ENCODE data around the gene PRKG1. TPM values are rescaled to one million over a fixed set of nuclear protein-coding genes. Genes with fewer than 3 reads are reported as not detected.

PRKG1 gene
- total and polyA plus RNA-seq, 7 experiments from 2014 or later = 0.19 TPM; not detected in 6

DNA sequence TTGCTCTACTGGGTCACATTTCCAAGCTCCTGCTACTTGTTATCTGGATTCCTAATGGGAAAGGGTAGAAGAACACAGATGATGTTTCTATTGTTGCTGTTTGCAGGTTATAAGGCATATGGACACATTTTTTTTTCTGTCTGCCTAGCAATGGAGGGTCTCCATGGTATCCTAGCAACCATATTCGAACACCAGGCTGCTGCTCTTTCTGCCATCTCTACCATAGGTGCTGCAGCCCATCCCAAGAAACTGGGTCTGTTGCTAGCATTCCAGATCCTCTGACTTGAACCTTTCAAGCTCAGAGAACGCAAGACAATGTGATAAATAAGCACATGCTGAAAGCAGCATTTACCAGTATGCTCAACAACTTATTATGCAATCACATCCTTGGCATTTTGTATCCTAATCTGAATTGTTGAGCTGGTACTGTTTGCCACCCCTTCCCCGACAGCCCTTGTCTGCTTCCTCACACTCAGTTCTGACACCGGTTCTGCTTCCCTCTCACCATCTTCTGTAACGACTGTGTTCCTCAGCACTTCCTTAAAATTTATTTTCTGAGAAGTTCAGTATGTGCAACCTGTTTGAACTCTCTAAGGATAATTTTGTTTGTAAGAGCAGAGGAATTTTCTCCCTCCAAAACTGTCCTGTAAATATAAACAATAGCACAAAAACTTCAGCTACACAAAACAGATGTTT is 6.2 kb downstream of the PRKG1 start:
- H3K27ac Mint-ChIP-seq = no peak overlapping the region
- H3K4me1 Mint-ChIP-seq = peaks cover 0 to 1% (median 0%) of the 10 kb centered on the region in 7 donors
- peaks cover 18 to 34% (median 27%) of the 10 kb centered on the region in 5 donors for H3K27me3 Mint-ChIP-seq
- intact Hi-C loops (cut with micrococcal nuclease) = no loop called here
- ATAC-seq (no peak), DNase-seq (no peak)
- H3K4me3 Mint-ChIP-seq = no peak overlapping the region
- H3K4me3 ChIP-seq (ENCODE audit: low read length) = no peak overlapping the region
- no peaks in the 10 kb centered on the region for H3K4me1 ChIP-seq (ENCODE audit: control insufficient read depth in 2 of 2, insufficient read depth in 2 of 2, low read length in 2 of 2)
- no peak overlapping the region for H3K27ac ChIP-seq (ENCODE audit: low read depth, low read length)
- ChIA-PET POLR2A (no interaction called here), CTCF (no interaction called here)
- peaks cover 0 to under 1% (median 0%) of the 10 kb centered on the region in 5 donors for H3K36me3 Mint-ChIP-seq
- peaks cover 0 to 4% of the 10 kb centered on the region in 2 donors for H3K27me3 ChIP-seq (ENCODE audit: control insufficient read depth in 2 of 2, insufficient read depth in 2 of 2, low read length in 2 of 2)
- H3K9me3 ChIP-seq (ENCODE audit: control insufficient read depth in 2 of 3, low read length in 3 of 3) = no peaks in the 10 kb centered on the region
- H3K36me3 ChIP-seq (ENCODE audit: control insufficient read depth in 2 of 3, insufficient read depth in 3 of 3, low read length in 3 of 3) = no peaks in the 10 kb centered on the region
- peaks cover 0 to 2% (median 0%) of the 10 kb centered on the region in 11 donors for H3K9me3 Mint-ChIP-seq

DNA sequence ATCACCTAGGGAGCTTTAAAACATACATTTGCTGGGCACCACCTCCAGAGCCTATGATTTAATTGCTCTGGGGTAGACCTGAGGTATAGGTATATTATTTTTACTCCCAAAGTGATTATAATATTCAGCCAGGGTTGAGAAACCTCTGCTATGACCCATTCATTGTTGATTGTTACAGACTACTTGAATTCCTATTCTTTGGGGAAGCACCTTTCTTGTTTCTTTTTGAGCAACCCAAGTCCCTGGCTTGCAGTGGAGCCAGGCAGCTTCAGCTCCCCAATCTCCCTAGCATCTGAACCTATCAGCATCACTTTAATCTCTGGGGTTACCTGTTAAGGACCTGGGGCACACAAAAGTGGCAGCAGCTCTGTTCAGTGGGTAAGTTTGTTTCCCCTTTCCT is 8.6 kb downstream of the PRKG1 start:
- Histone ChIP-seq H3K27me3 (ENCODE audit: control insufficient read depth in 2 of 2, insufficient read depth in 2 of 2, low read length in 2 of 2) (no peaks in the 10 kb centered on the region), H3K4me3 (ENCODE audit: low read length) (no peak overlapping the region), H3K9me3 (ENCODE audit: control insufficient read depth in 2 of 3, low read length in 3 of 3) (no peaks in the 10 kb centered on the region), H3K27ac (ENCODE audit: low read depth, low read length) (no peak overlapping the region), H3K4me1 (ENCODE audit: control insufficient read depth in 2 of 2, insufficient read depth in 2 of 2, low read length in 2 of 2) (no peaks in the 10 kb centered on the region), H3K36me3 (ENCODE audit: control insufficient read depth in 2 of 3, insufficient read depth in 3 of 3, low read length in 3 of 3) (no peaks in the 10 kb centered on the region)
- Mint-ChIP-seq H3K27me3 (peaks cover 4 to 22% (median 11%) of the 10 kb centered on the region in 5 donors), H3K27ac (no peak overlapping the region), H3K4me1 (no peaks in the 10 kb centered on the region), H3K36me3 (no peaks in the 10 kb centered on the region), H3K4me3 (no peak overlapping the region), H3K9me3 (peaks cover 0 to 2% (median 0%) of the 10 kb centered on the region in 11 donors)
- ChIA-PET CTCF (no interaction called here), POLR2A (no interaction called here)
- ATAC-seq (no peak), DNase-seq (no peak)
- intact Hi-C loops (cut with micrococcal nuclease) = no loop called here

DNA sequence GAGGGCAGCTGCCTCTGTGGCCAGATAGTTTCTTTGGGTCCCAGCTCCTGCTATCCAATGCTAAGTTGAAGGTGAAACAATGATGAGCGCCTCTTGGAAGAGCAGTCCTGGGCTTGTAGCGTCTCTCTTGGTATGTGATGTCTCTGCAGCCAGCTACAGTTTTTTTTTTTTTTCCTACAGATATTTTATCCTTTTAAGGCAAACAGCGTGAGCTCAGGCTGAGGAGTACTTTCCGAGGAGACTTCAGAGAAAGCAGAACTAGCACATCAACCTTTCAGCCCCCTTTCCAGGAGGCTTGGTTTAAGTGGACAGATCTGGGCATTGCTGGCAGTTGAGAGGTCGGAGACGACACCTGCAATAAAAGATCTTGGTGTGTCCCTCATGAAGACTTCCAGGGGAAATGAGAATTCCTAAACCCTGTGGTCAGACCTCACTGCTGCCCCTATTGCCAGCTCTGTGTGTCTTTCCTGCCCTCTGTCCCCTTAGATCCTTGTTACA is 9.1 kb downstream of the PRKG1 start:
- Histone ChIP-seq H3K27me3 (ENCODE audit: control insufficient read depth in 2 of 2, insufficient read depth in 2 of 2, low read length in 2 of 2) (no peaks in the 10 kb centered on the region), H3K27ac (ENCODE audit: low read depth, low read length) (no peak overlapping the region), H3K9me3 (ENCODE audit: control insufficient read depth in 2 of 3, low read length in 3 of 3) (no peaks in the 10 kb centered on the region), H3K4me1 (ENCODE audit: control insufficient read depth in 2 of 2, insufficient read depth in 2 of 2, low read length in 2 of 2) (no peaks in the 10 kb centered on the region), H3K4me3 (ENCODE audit: low read length) (no peak overlapping the region), H3K36me3 (ENCODE audit: control insufficient read depth in 2 of 3, insufficient read depth in 3 of 3, low read length in 3 of 3) (no peaks in the 10 kb centered on the region)
- Mint-ChIP-seq H3K27me3 (peaks cover 2 to 22% (median 10%) of the 10 kb centered on the region in 5 donors), H3K4me3 (no peak overlapping the region), H3K9me3 (peaks cover 0 to 2% (median 0%) of the 10 kb centered on the region in 11 donors), H3K27ac (no peak overlapping the region), H3K4me1 (no peaks in the 10 kb centered on the region), H3K36me3 (no peaks in the 10 kb centered on the region)
- intact Hi-C loops (cut with micrococcal nuclease) = no loop called here
- ATAC-seq = no peak
- ChIA-PET CTCF (no interaction called here), POLR2A (no interaction called here)
- DNase-seq = no peak

DNA sequence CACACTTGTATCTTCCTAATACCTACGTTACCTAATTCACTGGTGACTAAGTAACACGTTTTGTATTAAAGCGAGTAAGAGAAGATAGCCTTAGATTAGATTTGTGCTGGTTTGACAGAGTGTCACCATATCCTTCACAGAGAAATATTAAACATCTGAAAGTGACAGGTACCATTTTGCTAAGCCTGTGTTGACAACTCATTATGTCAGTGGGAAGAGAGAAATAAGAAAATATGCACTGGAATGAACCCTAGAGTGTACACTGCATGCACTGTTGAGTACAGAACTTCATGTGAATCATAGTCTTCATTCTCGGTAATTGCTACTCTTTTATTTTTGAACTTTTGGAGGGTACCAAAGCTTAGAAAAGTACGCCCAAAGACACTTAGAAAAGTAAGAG is 10.9 kb downstream of the PRKG1 start:
- DNase-seq = no peak
- Histone ChIP-seq H3K9me3 (ENCODE audit: control insufficient read depth in 2 of 3, low read length in 3 of 3) (no peaks in the 10 kb centered on the region), H3K36me3 (ENCODE audit: control insufficient read depth in 2 of 3, insufficient read depth in 3 of 3, low read length in 3 of 3) (no peaks in the 10 kb centered on the region), H3K27ac (ENCODE audit: low read depth, low read length) (no peak overlapping the region), H3K27me3 (ENCODE audit: control insufficient read depth in 2 of 2, insufficient read depth in 2 of 2, low read length in 2 of 2) (no peaks in the 10 kb centered on the region), H3K4me1 (ENCODE audit: control insufficient read depth in 2 of 2, insufficient read depth in 2 of 2, low read length in 2 of 2) (no peaks in the 10 kb centered on the region), H3K4me3 (ENCODE audit: low read length) (no peak overlapping the region)
- no peak overlapping the region for H3K4me3 Mint-ChIP-seq
- H3K4me1 Mint-ChIP-seq = no peaks in the 10 kb centered on the region
- no peak overlapping the region for H3K27ac Mint-ChIP-seq
- no peaks in the 10 kb centered on the region for H3K36me3 Mint-ChIP-seq
- ChIA-PET CTCF (no interaction called here), POLR2A (no interaction called here)
- no peak for ATAC-seq
- H3K9me3 Mint-ChIP-seq = peaks cover 0 to 2% (median 0%) of the 10 kb centered on the region in 11 donors
- H3K27me3 Mint-ChIP-seq = peaks cover 0 to 13% (median 10%) of the 10 kb centered on the region in 5 donors
- intact Hi-C loops (cut with micrococcal nuclease) = no loop called here

DNA sequence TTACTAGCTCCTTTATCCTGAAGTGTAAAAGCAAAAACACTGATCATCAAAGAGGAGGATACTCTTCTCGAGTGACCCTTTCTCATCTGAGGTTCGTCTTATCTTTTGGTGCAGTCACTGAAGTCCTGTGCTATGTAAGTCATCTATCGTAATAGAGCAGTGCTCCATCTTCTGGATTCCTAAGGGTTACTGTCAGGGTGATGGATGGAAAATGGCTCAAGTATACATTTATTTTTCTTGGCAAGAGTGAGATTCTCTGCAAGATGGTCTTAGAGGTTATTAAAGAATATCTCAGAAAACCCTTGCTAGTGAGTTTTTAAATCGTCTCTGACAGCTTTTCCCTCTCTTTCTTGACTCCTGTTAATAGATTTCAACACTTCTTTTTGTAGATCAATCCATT is 12.4 kb downstream of the PRKG1 start:
- H3K27ac Mint-ChIP-seq = no peak overlapping the region

DNA sequence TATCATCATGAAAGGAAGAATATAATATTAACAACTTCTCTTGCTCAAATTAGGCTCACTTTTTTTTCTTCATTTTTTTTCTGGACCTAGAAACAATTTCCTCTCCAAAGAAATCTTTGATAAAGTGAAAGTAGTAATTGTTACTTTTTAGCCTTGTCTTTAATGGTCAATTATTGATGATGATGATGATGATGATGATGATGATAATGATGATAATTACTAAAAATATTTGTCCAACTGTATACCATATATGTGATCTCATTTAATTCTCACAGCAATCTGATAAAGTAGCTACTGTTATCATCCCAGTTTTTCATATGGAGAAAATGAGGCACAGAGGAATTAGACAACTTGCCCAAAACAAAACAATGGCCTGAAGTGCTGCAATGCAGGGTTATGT is 12.8 kb downstream of the PRKG1 start:
- Histone ChIP-seq H3K36me3 (ENCODE audit: control insufficient read depth in 2 of 3, insufficient read depth in 3 of 3, low read length in 3 of 3) (no peaks in the 10 kb centered on the region), H3K27ac (ENCODE audit: low read depth, low read length) (no peak overlapping the region), H3K4me1 (ENCODE audit: control insufficient read depth in 2 of 2, insufficient read depth in 2 of 2, low read length in 2 of 2) (no peaks in the 10 kb centered on the region), H3K27me3 (ENCODE audit: control insufficient read depth in 2 of 2, insufficient read depth in 2 of 2, low read length in 2 of 2) (no peaks in the 10 kb centered on the region), H3K4me3 (ENCODE audit: low read length) (no peak overlapping the region), H3K9me3 (ENCODE audit: control insufficient read depth in 2 of 3, low read length in 3 of 3) (no peaks in the 10 kb centered on the region)
- CTCF ChIA-PET = no interaction called here
- DNase-seq (no peak), ATAC-seq (no peak)
- Mint-ChIP-seq H3K4me3 (no peak overlapping the region), H3K9me3 (peaks cover 0 to 2% (median 0%) of the 10 kb centered on the region in 11 donors), H3K4me1 (no peaks in the 10 kb centered on the region), H3K27me3 (peaks cover 0 to 5% (median 0%) of the 10 kb centered on the region in 5 donors), H3K36me3 (no peaks in the 10 kb centered on the region), H3K27ac (no peak overlapping the region)
- intact Hi-C loops (cut with micrococcal nuclease) = no loop called here
- POLR2A ChIA-PET = no interaction called here

More for the DNA sequence above, 12.4 kb downstream of the PRKG1 start:
- Mint-ChIP-seq H3K27me3 (peaks cover 0 to 5% (median 0%) of the 10 kb centered on the region in 5 donors), H3K4me3 (no peak overlapping the region), H3K4me1 (no peaks in the 10 kb centered on the region), H3K9me3 (peaks cover 0 to 2% (median 0%) of the 10 kb centered on the region in 11 donors), H3K36me3 (no peaks in the 10 kb centered on the region)
- no peaks in the 10 kb centered on the region for H3K9me3 ChIP-seq (ENCODE audit: control insufficient read depth in 2 of 3, low read length in 3 of 3)
- intact Hi-C loops (cut with micrococcal nuclease) = no loop called here
- H3K4me3 ChIP-seq (ENCODE audit: low read length) = no peak overlapping the region
- no peaks in the 10 kb centered on the region for H3K36me3 ChIP-seq (ENCODE audit: control insufficient read depth in 2 of 3, insufficient read depth in 3 of 3, low read length in 3 of 3)
- no peak overlapping the region for H3K27ac ChIP-seq (ENCODE audit: low read depth, low read length)
- POLR2A ChIA-PET = no interaction called here
- no peak for DNase-seq
- H3K27me3 ChIP-seq (ENCODE audit: control insufficient read depth in 2 of 2, insufficient read depth in 2 of 2, low read length in 2 of 2) = no peaks in the 10 kb centered on the region
- ATAC-seq = no peak
- CTCF ChIA-PET = no interaction called here
- H3K4me1 ChIP-seq (ENCODE audit: control insufficient read depth in 2 of 2, insufficient read depth in 2 of 2, low read length in 2 of 2) = no peaks in the 10 kb centered on the region

DNA sequence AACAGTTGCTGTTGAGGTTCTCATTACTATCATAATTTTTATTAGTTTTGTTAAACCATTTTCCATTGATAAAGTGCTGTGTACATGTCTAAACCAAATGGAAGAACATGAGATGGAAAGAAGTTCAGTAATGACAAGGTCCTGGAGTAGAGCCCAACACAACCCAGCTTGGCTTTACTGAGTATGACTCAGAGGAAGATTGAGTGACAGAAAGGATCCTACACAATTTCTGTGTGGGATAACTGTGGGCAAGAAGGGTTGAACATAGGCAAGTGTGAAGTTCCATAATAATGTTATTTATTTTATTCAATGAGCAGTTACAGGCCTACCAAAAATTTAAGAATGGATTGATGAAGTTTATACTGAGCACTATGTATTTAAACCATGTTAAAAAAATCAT is 15.9 kb downstream of the PRKG1 start:
- H3K27me3 ChIP-seq (ENCODE audit: control insufficient read depth in 2 of 2, insufficient read depth in 2 of 2, low read length in 2 of 2) = no peaks in the 10 kb centered on the region
- H3K9me3 ChIP-seq (ENCODE audit: control insufficient read depth in 2 of 3, low read length in 3 of 3) = no peaks in the 10 kb centered on the region
- no peak overlapping the region for H3K27ac ChIP-seq (ENCODE audit: low read depth, low read length)
- H3K4me1 ChIP-seq (ENCODE audit: control insufficient read depth in 2 of 2, insufficient read depth in 2 of 2, low read length in 2 of 2) = no peaks in the 10 kb centered on the region
- Mint-ChIP-seq H3K4me1 (no peaks in the 10 kb centered on the region), H3K4me3 (no peak overlapping the region), H3K27me3 (no peaks in the 10 kb centered on the region), H3K36me3 (no peaks in the 10 kb centered on the region), H3K9me3 (peaks cover 0 to under 1% (median 0%) of the 10 kb centered on the region in 11 donors), H3K27ac (no peak overlapping the region)
- no peaks in the 10 kb centered on the region for H3K36me3 ChIP-seq (ENCODE audit: control insufficient read depth in 2 of 3, insufficient read depth in 3 of 3, low read length in 3 of 3)
- DNase-seq (no peak), ATAC-seq (no peak)
- ChIA-PET CTCF (no interaction called here), POLR2A (no interaction called here)
- H3K4me3 ChIP-seq (ENCODE audit: low read length) = no peak overlapping the region
- intact Hi-C loops (cut with micrococcal nuclease) = no loop called here

All from naive thymus-derived CD4-positive, alpha-beta T cell (primary cell).